ENCODE data around the gene CFD. TPM values are rescaled to one million over a fixed set of nuclear protein-coding genes. Genes with fewer than 3 reads are reported as not detected.
"Not testable (repeated sequence)": the region's sequence is repeated elsewhere in the genome, so short reads cannot be mapped to it uniquely, and the experiment has no call there.

Gene CFD
- polyA plus RNA-seq, 1 donor: 4.1 TPM

- DNase-seq: no peak
Observed at GRCh38 chr19:888581-889385, 29.3 kb downstream of the CFD start.

DNA sequence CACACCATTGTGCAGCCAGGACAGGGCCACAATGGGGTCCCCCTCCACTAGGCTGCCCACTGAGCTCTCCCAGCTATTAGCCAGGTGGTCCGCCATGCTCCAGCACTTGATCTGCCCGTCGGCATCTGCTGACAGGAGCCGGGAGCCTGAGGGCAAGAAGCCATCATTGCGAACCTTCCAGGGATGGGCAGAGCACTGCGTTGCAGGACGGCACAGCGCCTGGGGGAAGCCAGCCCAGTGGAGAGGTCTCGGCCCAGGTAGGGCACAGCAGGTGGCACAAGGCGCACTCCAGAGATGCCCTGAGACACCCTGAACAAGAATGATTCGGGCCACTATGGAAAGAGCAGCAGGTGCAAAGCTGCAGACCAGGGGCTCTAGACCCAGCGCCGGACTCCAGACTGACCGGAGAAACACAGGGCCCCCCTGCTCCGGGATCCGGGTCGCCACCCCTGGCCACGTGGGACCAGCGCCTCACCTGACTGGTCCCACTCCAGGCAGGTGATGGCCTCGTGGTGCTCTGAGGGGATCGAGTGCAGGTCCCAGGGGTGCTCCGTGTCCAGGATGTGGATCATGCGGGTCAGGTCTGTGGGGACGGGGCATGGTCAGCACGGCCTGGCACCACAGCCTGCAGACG is 30.3 kb downstream of the CFD start:
- no peak for DNase-seq

GRCh38 chr19:890831-891230 is 31.4 kb downstream of the CFD start:
- no peak for DNase-seq

- DNase-seq: not testable (repeated sequence)
Observed at GRCh38 chr19:891421-892200, 32.1 kb downstream of the CFD start.

- no peak for DNase-seq
Observed at GRCh38 chr19:892243-892893, 32.9 kb downstream of the CFD start.

- DNase-seq: peak; percentile 95
Observed at GRCh38 chr19:892894-893689, 33.6 kb downstream of the CFD start, which contains the start of the genes MED16 and RNU6-9. TSS of gene MED16 (minus strand) at chr19:893187. CDS start at chr19:891131, 2,056 bp downstream. TSS of gene RNU6-9 (plus strand) at chr19:893484.

DNA sequence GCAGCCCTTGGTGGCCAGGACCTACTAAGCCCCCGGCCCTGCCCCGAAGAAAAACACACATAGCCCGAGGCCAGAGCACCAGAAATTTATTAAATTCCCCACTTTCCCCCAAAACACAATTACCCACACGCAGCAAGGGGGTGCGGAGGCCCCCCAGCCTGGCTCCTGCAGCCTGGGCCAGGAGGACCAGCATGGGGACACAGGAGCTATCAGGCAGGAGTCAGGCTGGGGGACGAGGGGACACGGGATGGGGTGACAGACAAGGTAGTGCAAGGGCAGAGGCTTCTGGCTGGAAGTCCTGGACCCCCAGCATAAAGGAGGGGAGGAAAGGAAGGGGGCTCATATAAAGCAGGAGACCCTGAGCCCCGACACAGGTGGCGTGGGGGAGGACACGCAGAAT is 37.0 kb downstream of the CFD start:
- no peak for DNase-seq

DNA sequence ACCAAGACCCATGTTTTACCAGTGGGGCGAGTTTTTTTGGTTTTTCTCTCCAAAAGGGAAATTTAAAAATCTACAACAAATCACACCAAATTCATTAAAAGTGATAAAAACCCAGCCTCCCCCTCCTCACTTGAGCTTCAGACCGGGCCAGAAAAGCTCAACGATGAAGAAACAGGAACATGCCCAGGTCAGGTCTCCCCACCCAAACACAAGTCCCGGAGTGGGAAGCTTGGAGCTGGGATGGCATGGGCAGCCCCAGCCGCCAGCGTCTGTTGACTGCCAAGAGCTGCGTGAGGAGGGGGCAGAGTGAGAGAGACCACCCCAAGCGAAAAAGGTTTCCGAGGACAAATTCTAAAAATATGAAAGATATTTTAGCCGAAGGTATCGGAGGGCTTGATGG is 37.5 kb downstream of the CFD start:
- DNase-seq: no peak

DNA sequence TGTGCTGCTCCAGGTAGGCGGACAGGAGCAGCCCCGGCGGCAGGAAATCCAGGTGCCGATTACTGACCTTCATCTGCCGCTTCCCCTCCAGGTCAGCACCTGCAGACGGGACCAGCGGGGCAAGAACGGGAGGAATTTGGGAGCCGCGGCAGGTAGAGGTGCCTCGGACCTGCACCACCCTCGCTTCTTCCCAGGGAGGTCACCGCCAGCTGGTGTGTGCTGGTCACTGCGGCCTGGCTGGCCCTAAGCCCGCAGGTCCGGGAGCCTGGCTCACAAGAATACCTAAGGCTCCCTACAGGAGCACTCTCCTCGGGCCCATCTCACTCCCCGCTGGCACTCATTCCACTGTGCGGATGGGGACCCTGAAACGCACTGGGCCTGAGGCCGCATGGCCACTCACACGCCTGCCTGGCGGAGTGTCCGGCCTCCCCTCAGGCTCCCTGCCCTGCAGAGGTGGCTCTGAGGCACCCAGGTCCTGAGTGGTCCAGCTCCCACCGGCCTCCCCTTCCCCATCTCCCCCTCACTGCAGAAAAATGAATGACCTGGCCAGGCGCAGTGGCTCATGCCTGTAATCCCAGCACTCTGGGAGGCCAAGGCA is 38.1 kb downstream of the CFD start:
- DNase-seq: no peak

DNA sequence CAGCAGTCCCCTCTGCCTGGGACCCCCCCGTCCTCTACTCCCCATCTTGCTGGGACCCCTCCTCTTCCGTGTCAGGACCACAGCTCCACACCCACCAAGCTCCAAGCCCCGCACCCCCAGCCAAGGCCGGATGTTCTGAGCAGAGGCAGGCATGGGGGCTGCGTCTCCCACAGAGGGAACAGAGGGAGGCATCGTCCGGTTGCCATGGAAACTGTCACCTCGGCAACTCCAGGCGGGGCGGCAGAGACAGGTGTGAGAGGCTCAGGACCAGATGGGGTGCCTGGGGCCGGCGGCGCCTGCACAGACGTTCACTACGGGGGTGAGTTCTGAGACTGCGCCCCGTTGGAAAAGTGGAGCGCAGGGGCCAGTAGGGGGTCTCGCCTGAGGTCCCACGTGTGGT is 39.2 kb downstream of the CFD start:
- DNase-seq: no peak

DNA sequence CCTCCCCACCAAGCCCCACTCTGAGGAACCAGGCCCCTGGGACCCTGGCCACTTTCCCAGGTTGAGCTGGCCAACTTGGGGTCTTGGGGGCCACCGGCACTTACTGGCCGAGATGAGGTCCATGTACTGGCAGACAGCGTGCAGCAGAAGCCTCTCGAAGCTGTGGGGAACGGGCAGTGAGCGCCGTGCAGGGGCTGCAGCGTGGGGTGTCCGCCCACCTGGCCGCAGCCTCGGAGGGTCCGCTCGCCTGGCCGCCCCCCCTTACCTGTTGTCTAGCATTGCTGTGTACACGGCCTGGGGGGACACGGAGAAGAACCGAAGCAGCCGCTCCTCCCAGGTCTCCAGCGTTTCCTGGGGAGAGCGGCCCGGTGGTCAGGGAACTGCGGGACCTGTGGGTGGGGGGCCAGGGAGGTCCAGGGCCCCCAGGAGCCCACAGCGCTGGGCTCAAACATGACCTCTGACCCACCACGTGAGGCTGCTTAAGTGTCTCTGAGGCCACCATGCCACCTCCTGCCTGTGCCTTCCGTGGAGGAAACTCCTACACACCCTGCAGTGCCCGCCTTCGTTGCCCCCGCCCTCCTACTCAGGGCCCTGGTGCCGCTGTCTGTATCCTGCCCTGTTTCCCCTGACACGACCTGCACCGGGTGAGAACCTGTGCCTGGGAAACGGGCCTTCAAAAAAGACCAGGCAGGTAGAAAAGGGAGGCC is 40.0 kb downstream of the CFD start:
- DNase-seq: no peak

- no peak for DNase-seq
Observed at GRCh38 chr19:900043-900301, 40.5 kb downstream of the CFD start.

DNA sequence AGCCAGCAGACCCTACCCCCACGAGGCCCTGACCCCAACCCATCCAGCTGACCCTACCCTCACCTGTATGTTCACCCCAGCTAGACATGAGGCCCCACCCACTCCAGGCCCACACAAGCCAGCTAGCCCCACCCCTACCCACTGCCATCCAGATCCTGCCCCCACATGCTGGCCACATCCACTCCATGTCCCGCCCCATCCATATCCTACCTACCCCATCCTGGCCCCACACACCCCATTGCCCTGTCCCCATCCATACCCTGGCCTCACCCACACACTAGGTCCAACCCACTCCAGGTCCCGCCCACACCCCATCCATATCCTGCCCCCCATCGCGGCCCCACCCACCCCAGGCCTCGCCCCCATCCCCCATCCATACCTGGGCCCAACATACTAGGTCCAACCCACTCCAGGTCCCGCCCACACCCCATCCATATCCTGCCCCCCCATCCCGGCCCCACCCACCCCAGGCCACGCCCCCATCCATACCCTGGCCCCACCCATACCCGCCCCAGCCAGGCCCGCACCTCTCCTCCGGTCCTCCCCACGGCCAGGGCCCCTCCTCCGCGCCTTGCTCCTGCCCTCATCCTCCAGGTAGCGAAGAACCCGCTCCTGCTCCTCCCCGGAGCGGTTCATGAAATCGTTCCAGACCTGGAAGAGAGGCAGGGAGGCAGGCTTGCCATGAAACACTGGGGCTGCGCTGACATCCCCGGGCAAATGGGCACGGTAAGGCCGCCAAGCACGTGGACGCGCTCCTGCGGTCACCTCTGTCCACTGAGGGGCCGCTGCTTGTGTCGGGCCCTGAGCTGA is 41.0 kb downstream of the CFD start:
- no peak for DNase-seq

- no peak for DNase-seq
Observed at GRCh38 chr19:901216-902092, 42.0 kb downstream of the CFD start.

GRCh38 chr19:902093-902370 is 42.6 kb downstream of the CFD start:
- DNase-seq: no peak

DNA sequence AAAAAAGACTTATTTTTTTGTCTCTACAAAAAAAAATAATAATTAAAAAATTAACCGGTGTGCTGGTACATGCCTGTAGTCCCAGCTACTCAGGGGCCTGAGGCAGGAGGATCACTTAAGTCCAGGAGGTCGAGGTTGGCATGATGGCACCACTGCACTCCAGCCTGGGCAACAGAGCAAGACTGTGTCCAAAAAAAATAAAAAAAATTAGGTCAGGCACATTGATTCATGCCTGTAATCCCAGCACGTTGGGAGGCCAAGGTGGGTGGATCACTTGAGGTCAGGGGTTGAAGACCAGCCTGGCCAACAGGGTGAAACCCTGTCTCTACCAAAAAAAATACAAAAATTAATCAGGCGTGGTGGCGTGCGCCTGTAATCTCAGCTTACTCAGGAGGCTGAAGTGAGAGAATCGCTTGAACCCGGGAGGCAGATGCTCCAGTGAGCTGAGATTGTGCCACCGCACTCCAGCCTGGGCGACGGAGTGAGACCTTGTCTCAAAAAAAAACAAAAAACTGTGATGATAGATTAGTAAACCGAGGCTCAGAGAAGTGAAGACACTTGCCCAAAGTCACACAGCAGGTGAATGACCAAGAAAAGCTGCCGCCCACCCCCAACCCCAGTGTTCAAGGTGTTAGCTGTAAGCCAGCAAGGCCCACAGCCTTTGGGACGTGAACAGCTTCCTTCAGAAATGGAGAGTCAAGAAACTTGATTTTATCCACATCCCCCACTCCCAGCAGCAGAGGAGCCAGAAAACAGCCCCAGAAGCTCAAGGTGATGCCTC is 43.2 kb downstream of the CFD start:
- no peak for DNase-seq

- DNase-seq: no peak
Observed at GRCh38 chr19:903266-903797, 43.9 kb downstream of the CFD start.

- DNase-seq: no peak
Observed at GRCh38 chr19:904545-904944, 45.1 kb downstream of the CFD start.

Data from hindlimb muscle (tissue), 1 donor.